22Rv1 (cell line): ENCODE measurements around the gene SOX4.

ENCODE experiments used
- ZFX ChIP-seq: fragments of 450-650 bp; IDR thresholded peaks from 2 replicates; pipeline ENCODE4 v1.6.1; 2017; ENCODE audit warnings: antibody characterized with exemption, borderline replicate concordance
- TF ChIP-seq, protein P1 (sequence below): fragments of 450-650 bp; IDR thresholded peaks from 2 replicates; pipeline ENCODE4 v1.5.1; 2017; ENCODE audit warnings: mild to moderate bottlenecking

- TF ChIP-seq, protein P1, sequence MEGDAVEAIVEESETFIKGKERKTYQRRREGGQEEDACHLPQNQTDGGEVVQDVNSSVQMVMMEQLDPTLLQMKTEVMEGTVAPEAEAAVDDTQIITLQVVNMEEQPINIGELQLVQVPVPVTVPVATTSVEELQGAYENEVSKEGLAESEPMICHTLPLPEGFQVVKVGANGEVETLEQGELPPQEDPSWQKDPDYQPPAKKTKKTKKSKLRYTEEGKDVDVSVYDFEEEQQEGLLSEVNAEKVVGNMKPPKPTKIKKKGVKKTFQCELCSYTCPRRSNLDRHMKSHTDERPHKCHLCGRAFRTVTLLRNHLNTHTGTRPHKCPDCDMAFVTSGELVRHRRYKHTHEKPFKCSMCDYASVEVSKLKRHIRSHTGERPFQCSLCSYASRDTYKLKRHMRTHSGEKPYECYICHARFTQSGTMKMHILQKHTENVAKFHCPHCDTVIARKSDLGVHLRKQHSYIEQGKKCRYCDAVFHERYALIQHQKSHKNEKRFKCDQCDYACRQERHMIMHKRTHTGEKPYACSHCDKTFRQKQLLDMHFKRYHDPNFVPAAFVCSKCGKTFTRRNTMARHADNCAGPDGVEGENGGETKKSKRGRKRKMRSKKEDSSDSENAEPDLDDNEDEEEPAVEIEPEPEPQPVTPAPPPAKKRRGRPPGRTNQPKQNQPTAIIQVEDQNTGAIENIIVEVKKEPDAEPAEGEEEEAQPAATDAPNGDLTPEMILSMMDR = no peak
- no peak for TF ChIP-seq ZFX
Observed at GRCh38 chr6:21639316-21639715, 45.8 kb downstream of the SOX4 start.
